Testis (tissue), 2 donors: ENCODE measurements around the gene NTNG2.

Source experiments
- CTCF ChIP-seq, 3 experiments: fragments of 450-650 bp in 2 of 3; fragments of 200-600 bp in 1 of 3; sonication (generic) in 1 of 3; IDR thresholded peaks; one replicate each; pipeline ENCODE4 v1.5.1; 2016 to 2019; ENCODE audit warnings: antibody characterized with exemption in 3 of 3, mild to moderate bottlenecking in 2 of 3, moderate library complexity in 1 of 3
- POLR2A ChIP-seq: fragments of 450-650 bp; IDR thresholded peaks from one replicate; pipeline ENCODE4 v1.6.1; 2017; ENCODE audit warnings: antibody characterized with exemption, mild to moderate bottlenecking, moderate library complexity

- no peak for TF ChIP-seq CTCF (IDR thresholded peaks at IDR 0.05)
- no peak for TF ChIP-seq POLR2A
These were observed 72.7 kb downstream of the NTNG2 start for GRCh38 chr9:132234535-132234934.
